HG03432 (cell line): Measurements from ENCODE around the gene KCNN3.
"Not testable (repeated sequence)": the region's sequence is repeated elsewhere in the genome, so short reads cannot be mapped to it uniquely, and the experiment has no call there.

ENCODE experiments used
- ATAC-seq: cut with Tn5 transposase; IDR thresholded peaks from one replicate; pipeline ENCODE4 v1.9.1; 2021; ENCODE audit warnings: mild to moderate bottlenecking, moderate library complexity; ENCODE audit not compliant: unreplicated experiment

KCNN3 gene

GRCh38 chr1:154712166-154712810 lies 157.8 kb downstream of the KCNN3 start:
- ATAC-seq = no peak

DNA sequence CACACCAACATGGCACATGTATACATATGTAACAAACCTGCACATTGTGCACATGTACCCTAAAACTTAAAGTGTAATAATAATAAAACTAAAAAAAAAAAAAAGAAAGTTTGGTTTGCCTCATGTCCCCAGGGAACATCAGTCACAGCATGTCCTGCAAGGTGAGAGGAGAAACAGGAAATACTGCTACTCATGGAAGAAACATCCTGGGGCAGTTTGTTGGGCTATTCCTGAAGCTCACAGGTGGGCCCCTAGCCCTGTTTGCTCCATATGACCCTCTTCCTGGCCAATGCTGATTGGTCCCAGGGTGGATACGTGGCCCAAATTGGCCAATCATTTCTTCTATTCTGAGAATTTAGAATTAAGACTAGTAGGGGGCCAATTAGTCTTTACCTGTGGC lies 158.7 kb downstream of the KCNN3 start:
- no peak for ATAC-seq

GRCh38 chr1:154710106-154710505 lies 160.0 kb downstream of the KCNN3 start:
- ATAC-seq = no peak

GRCh38 chr1:154707901-154708463 lies 162.1 kb downstream of the KCNN3 start:
- no peak for ATAC-seq

DNA sequence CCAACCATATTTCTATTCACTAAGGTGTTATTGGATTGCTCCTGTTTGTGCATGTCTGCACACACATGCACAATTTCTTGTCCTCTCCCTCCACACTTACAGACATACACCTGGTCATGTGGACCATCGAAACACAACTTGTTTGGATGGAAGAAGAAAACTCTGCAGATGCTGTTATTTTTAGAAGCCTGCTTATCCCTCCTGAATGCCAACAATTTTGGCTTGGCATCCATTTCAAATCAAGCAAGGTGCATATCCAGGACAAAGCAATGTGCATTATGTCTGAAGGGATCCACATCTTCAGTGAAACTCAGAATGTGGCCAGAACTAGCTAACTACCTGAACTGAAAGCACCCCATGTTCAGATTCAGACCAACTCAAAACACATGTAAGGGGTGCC lies 163.2 kb downstream of the KCNN3 start:
- no peak for ATAC-seq

DNA sequence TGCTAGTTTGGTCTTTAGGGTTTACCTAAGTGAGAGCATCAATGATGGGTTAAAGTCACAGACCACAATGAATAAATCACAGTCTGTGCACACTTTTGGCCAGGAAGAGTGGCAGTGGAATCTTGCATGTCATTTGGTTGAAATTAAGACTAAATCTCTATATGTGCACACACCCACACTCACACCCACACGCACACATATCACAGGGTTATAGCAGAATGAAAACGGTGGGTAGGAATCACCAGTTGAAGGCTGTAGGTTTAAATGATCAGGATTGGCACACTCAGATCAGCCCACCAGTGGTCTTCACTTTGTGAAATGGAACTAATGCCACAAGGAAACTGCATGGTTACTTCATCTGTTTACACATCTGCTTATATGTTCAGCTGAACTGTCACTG lies 164.5 kb downstream of the KCNN3 start:
- ATAC-seq = no peak

DNA sequence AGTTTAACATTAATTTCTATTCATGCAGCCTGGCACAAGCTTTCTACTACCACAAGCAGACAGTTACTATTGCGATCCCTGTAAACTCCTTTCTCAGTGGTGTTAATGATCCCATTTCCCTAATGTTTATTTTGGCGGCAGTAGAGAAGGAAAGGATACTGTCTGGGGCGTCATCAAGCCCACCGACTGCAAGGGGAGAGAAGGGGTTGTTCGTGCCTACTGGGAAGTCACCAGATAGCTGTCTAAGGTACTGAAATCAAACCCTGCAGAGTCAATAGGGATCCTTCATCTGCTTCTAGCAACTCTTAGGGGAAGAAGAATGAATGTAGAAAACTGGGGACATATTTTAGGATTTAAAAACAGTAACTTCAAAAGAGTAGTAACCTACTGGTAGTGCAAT lies 166.9 kb downstream of the KCNN3 start:
- ATAC-seq = no peak

DNA sequence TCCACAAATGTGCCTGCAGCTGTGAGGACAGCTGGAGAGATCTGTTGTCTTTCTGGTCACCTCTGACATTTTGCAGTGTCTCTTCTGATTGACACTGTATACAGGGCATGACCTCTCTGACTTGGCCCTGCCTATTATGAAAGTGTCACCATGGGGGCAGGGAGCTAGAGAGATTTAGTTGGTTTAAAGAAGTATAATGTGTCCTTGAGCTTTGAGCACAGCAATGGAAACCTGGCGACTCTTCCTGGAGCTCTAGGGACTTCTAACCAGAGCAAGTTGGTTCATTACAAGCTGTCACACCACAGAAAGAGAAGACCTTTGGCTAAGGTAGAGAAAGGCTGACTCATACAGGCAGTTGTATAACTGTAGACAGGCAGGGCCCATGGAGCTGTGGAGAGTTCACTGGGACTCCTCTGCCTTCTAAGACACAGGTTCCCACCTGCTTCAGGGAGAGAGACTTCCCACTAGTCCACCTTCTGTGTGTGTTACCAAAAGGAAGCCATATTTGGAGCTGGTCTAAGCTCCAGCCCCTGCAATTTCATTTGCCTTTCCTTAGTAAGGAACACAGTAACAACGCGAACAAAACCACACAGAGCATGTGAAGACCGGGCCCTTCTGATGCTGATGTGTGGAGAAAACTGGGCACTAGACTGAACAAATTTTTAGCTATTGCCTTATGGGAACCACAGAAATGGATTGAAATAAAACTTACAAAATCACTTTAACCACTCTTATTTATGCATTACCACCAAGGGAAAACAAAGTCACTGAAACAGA lies 171.6 kb downstream of the KCNN3 start:
- ATAC-seq = no peak

- no peak for ATAC-seq
These were observed 172.4 kb downstream of the KCNN3 start for GRCh38 chr1:154697710-154698109.

DNA sequence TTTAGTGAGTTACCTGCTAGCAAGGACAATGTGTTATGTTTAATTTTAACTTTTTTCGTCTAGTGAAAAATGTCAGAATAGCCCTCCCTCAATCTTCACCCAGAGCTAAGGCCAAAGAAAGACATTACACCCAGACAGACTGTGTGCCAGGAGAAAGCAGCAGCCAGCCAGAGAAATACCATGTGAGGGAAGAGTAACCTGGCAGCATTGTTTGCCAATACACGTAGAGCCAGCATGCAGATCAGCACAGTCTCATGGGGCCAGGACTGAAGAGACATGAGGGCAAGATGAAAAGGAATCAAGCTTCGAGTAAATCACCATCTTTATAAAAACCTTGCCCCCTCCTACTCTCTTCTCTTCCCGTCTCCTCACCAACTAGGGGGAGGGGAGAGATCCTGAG lies 173.6 kb downstream of the KCNN3 start:
- ATAC-seq = no peak

GRCh38 chr1:154695985-154696384 lies 174.1 kb downstream of the KCNN3 start:
- ATAC-seq = no peak

- no peak for ATAC-seq
These were observed 175.1 kb downstream of the KCNN3 start for GRCh38 chr1:154694995-154695394.

- ATAC-seq = no peak
These were observed 181.0 kb downstream of the KCNN3 start for GRCh38 chr1:154689083-154689482.

DNA sequence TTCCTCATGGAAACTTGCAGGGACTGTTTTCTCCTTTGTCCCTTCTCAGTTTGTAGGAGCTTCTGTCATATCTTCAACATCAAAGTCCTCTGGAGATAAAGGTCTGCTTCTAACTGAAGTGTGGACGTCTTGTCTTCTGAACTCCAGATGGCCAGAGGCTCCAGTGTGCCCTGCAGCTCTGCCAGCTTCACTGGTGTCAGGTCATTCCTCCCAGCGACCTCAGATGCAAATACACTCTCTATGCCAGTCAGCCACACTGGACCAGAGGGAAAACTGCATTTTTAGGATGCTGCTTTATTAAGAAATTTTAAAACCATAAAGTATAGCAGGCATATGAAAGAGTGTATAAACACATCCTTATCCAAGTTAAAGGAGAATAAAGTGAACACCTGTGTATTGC lies 183.6 kb downstream of the KCNN3 start:
- ATAC-seq = no peak

- ATAC-seq = no peak
These were observed 186.3 kb downstream of the KCNN3 start for GRCh38 chr1:154683820-154684219.

DNA sequence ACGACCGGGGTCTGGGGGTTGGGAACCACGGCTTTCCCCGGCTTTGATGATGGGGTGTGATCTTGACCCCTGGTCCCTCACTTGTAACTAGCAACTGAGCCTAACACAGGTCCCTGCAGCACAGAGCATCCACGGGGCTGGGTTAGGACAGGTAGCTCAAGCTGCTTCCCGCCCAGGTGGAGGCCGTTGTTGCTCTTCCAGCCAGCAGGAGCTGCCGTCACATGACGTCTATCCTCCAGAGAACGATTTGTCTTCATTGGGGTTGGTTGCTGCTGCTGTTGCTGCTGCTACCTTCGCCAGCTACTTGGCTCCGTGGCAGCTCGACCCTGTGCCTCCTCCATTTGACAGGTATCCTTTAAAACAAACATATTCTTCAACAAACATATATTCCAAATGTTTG lies 187.8 kb downstream of the KCNN3 start:
- no peak for ATAC-seq

- not testable (repeated sequence) for ATAC-seq
These were observed 192.2 kb downstream of the KCNN3 start for GRCh38 chr1:154677844-154678243.

DNA sequence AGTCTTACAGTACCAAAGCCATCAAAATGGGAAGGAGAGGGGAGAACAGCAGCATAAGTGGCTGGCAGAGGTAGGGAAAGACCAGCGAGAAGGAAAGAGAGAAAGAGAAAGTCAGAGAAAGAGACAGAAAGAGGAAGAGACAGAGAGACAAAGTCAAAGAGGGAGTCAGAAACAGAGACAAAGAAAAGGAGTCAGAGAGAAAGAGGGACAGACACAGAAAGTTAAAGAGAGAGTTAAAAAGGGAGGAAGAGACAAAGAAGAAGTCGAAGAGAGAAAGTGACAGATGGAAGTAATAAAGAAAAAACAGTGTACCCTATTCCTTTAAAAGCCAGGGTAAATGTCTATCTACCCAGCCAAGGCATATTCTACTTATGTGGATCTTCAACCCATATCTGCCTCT lies 193.2 kb downstream of the KCNN3 start:
- ATAC-seq = not testable (repeated sequence)

DNA sequence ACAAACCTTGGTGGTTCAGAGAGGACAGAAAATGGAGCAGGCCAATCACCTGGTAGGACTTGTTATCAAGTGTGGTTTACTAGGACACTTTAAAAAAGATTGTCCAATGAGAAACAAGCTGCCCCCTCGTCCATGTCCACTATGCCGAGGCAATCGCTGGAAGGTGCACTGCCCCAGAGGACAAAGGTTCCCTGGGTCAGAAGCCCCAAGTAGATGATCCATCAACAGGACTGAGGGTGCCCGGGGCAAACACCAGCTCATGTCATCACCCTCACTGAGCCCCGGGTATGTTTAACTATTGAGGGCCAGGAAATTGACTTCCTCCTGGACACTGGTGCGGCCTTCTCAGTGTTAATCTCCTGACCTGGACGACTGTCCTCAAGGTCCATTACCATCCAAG lies 195.6 kb downstream of the KCNN3 start:
- ATAC-seq = not testable (repeated sequence)

- ATAC-seq = not testable (repeated sequence)
These were observed 197.8 kb downstream of the KCNN3 start for GRCh38 chr1:154672245-154672644.

GRCh38 chr1:154671412-154671811 lies 198.7 kb downstream of the KCNN3 start:
- not testable (repeated sequence) for ATAC-seq
